ENCODE results near the gene USP47.

The USP47 gene, protein sequence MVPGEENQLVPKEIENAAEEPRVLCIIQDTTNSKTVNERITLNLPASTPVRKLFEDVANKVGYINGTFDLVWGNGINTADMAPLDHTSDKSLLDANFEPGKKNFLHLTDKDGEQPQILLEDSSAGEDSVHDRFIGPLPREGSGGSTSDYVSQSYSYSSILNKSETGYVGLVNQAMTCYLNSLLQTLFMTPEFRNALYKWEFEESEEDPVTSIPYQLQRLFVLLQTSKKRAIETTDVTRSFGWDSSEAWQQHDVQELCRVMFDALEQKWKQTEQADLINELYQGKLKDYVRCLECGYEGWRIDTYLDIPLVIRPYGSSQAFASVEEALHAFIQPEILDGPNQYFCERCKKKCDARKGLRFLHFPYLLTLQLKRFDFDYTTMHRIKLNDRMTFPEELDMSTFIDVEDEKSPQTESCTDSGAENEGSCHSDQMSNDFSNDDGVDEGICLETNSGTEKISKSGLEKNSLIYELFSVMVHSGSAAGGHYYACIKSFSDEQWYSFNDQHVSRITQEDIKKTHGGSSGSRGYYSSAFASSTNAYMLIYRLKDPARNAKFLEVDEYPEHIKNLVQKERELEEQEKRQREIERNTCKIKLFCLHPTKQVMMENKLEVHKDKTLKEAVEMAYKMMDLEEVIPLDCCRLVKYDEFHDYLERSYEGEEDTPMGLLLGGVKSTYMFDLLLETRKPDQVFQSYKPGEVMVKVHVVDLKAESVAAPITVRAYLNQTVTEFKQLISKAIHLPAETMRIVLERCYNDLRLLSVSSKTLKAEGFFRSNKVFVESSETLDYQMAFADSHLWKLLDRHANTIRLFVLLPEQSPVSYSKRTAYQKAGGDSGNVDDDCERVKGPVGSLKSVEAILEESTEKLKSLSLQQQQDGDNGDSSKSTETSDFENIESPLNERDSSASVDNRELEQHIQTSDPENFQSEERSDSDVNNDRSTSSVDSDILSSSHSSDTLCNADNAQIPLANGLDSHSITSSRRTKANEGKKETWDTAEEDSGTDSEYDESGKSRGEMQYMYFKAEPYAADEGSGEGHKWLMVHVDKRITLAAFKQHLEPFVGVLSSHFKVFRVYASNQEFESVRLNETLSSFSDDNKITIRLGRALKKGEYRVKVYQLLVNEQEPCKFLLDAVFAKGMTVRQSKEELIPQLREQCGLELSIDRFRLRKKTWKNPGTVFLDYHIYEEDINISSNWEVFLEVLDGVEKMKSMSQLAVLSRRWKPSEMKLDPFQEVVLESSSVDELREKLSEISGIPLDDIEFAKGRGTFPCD (N-terminal part only)

DNA sequence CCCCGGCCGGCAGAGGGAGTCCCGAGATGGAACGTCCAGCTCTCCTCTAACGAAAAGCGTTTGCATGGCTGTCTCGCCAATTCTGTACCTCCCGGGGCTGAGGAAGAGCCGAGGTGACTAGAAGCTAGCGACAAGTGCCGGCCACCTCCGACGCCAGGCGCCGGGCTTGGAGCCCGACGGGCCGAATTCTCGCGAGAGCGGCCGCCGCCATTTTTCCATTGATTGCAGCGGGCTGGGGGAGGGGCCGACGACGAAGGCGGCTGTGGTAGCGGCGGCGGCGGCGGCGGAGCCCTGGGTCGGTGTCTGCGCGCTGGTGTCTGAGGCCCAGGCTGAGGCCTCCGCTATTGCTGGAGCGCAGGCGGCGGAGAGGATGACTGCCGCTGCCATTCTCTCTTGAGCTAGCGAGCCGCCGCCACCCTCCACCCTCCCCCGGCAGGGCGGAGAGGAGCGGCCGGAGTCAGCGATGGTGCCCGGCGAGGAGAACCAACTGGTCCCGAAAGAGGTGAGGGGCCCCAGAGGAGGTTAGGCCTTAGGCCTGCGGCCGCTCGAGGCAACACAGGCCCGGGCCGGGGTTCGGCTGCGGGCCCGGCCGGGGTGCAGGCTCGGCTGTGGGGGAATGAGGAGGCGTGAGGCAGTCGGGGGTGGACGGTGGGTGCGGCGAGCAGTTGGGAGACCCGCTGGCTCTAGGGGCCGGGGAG lies at the start of gene USP47:
TSS of gene USP47 (plus strand) at position 250 of the 698 bp plus-strand sequence. CDS start at position 464, 214 bp downstream.
- H2AFZ ChIP-seq, result peak within 1 kb of the TSS; percentile 98
- H3K9ac ChIP-seq, result peak within 1 kb of the TSS; percentile 99
- peak within 1 kb of the TSS; percentile 75 for H3K4me3 ChIP-seq (ENCODE audit: low read depth, low read length)
- H3K79me2 ChIP-seq, result peaks cover 30% of the 10 kb centered on the region
- H3K4me1 ChIP-seq, result peaks cover 9% of the 10 kb centered on the region
- TF ChIP-seq, protein P1, sequence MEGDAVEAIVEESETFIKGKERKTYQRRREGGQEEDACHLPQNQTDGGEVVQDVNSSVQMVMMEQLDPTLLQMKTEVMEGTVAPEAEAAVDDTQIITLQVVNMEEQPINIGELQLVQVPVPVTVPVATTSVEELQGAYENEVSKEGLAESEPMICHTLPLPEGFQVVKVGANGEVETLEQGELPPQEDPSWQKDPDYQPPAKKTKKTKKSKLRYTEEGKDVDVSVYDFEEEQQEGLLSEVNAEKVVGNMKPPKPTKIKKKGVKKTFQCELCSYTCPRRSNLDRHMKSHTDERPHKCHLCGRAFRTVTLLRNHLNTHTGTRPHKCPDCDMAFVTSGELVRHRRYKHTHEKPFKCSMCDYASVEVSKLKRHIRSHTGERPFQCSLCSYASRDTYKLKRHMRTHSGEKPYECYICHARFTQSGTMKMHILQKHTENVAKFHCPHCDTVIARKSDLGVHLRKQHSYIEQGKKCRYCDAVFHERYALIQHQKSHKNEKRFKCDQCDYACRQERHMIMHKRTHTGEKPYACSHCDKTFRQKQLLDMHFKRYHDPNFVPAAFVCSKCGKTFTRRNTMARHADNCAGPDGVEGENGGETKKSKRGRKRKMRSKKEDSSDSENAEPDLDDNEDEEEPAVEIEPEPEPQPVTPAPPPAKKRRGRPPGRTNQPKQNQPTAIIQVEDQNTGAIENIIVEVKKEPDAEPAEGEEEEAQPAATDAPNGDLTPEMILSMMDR (IDR thresholded peaks at IDR 0.05), result peak; percentile 41
- peak within 1 kb of the TSS; percentile 55 for H3K4me2 ChIP-seq (ENCODE audit: low read length)
- no peaks in the 10 kb centered on the region for H3K36me3 ChIP-seq (ENCODE audit: control insufficient read depth, insufficient read depth, low read length)
- no peaks in the 10 kb centered on the region for H3K27me3 ChIP-seq (ENCODE audit: control insufficient read depth, insufficient read depth, low read length)
- peak within 1 kb of the TSS; percentile 96 for H3K27ac ChIP-seq
- H3K9me3 ChIP-seq (ENCODE audit: control insufficient read depth, low read length), result no peaks in the 10 kb centered on the region

DNA sequence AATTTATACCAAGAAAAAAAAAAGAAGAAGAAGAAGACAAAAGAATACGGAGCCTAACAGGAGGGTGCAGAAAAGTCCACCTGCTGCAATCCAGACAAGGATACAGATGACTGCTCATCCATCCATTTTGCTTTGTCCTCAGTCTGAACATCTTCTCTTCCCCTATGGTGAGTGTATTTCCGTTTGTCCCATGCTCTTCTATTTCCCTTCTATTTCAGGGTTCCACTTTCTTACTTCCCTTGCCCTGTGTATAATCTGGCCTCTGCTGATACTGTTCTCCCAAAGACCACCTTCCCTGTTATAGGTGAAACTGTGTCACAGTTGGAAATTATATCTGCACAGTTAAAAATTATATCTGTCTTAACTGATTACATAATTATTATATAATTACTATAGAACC lies 48.7 kb upstream of the USP47 start:
- H3K9me3 ChIP-seq (ENCODE audit: control insufficient read depth, low read length), result no peaks in the 10 kb centered on the region
- H3K36me3 ChIP-seq (ENCODE audit: control insufficient read depth, insufficient read depth, low read length), result no peaks in the 10 kb centered on the region
- H3K79me2 ChIP-seq, result no peaks in the 10 kb centered on the region
- no peak overlapping the region for H3K27ac ChIP-seq
- H3K4me1 ChIP-seq, result no peaks in the 10 kb centered on the region
- no peak overlapping the region for H3K9ac ChIP-seq
- no peak overlapping the region for H2AFZ ChIP-seq
- TF ChIP-seq, protein P1 (IDR thresholded peaks at IDR 0.05), result no peak
- no peaks in the 10 kb centered on the region for H3K27me3 ChIP-seq (ENCODE audit: control insufficient read depth, insufficient read depth, low read length)
- H3K4me3 ChIP-seq (ENCODE audit: low read depth, low read length), result no peak overlapping the region
- no peak overlapping the region for H3K4me2 ChIP-seq (ENCODE audit: low read length)

DNA sequence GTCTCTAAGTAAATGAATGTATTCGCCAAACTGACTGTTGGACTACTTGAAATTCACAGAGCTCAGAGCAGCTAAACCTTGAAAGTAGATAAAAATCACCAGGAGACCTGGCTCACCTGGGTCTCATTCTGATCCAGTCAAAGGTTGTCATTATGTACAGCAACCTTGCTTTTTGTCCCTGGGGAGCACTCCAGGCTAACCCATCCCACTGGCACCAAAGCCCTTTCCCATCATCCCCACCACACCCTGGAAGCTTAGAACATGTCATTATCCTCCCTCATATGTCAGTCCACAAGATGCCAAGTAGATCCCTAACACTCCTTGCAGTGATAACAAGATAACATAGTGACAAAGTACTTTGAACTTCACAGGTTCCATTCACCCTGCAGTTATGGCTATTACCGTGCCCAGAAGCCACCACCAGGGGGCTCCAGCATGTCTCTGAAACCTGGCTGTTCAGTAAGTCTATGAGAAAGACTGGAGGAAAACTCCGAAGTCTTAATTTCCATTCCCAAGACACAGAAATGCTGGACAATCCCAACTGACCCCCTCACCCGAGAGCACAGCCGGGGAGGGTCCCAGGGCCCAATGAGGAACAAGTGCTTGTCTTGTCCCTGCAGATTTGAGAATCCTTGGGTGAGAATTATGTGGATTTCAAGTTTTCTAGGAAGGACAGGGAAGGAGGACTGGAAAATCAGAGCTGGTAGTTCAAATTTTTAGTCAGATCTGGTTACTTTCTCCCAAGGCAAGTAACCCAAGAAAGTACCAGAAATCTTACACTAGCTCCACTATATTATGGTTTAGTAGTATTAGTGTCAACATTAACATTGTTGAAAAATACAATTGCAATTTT lies 43.0 kb upstream of the USP47 start:
- TF ChIP-seq, protein P1 (IDR thresholded peaks at IDR 0.05), result no peak
- Histone ChIP-seq H3K4me2 (ENCODE audit: low read length) (no peak overlapping the region), H3K4me3 (ENCODE audit: low read depth, low read length) (no peak overlapping the region), H3K27me3 (ENCODE audit: control insufficient read depth, insufficient read depth, low read length) (no peaks in the 10 kb centered on the region), H3K27ac (no peak overlapping the region), H2AFZ (no peak overlapping the region), H3K9ac (no peak overlapping the region), H3K36me3 (ENCODE audit: control insufficient read depth, insufficient read depth, low read length) (no peaks in the 10 kb centered on the region), H3K4me1 (no peaks in the 10 kb centered on the region), H3K9me3 (ENCODE audit: control insufficient read depth, low read length) (no peaks in the 10 kb centered on the region), H3K79me2 (no peaks in the 10 kb centered on the region)

DNA sequence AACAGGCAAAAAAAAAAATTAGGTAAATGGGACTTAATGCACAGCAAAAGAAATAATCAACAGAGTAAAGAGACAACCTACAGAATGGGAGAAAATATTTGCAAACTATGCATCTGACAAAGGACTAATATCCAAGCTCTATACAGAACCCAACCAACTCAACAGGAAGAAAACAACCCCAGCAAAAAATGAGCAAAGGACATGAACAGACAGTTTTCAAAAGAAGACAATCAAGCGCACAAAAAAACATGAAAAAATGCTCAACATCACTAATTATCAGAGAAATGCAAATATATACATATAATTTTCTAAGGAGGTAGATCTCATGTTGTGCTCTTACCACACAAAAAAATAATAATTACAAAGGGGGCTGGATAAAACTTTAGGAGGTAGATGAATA lies 36.5 kb upstream of the USP47 start:
- TF ChIP-seq, protein P1 (IDR thresholded peaks at IDR 0.05), result no peak
- H2AFZ ChIP-seq, result no peak overlapping the region
- no peaks in the 10 kb centered on the region for H3K27me3 ChIP-seq (ENCODE audit: control insufficient read depth, insufficient read depth, low read length)
- no peak overlapping the region for H3K9ac ChIP-seq
- H3K4me2 ChIP-seq (ENCODE audit: low read length), result no peak overlapping the region
- H3K79me2 ChIP-seq, result no peaks in the 10 kb centered on the region
- H3K9me3 ChIP-seq (ENCODE audit: control insufficient read depth, low read length), result no peaks in the 10 kb centered on the region
- H3K36me3 ChIP-seq (ENCODE audit: control insufficient read depth, insufficient read depth, low read length), result no peaks in the 10 kb centered on the region
- H3K4me1 ChIP-seq, result no peaks in the 10 kb centered on the region
- no peak overlapping the region for H3K4me3 ChIP-seq (ENCODE audit: low read depth, low read length)
- H3K27ac ChIP-seq, result no peak overlapping the region

Measured in parathyroid adenoma (tissue), 2 donors.